ENCODE measurements around the gene SDHA.
A peak's percentile ranks its signal among the peaks of the same experiment; 100 is the strongest.

Gene SDHA

GRCh38 chr5:198516-199196 lies 19.5 kb upstream of the SDHA start:
- no peak for DNase-seq

GRCh38 chr5:199197-199949 lies 18.7 kb upstream of the SDHA start:
- DNase-seq = no peak
- no peak for TF ChIP-seq GATA1 (IDR thresholded peaks at IDR 0.05; ENCODE audit: low read depth, low read length)
- TF ChIP-seq POLR2A (IDR thresholded peaks at IDR 0.05; ENCODE audit: low read length) = no peak

More at GRCh38 chr5:198516-199196, 19.5 kb upstream of the SDHA start:
- TF ChIP-seq POLR2A (IDR thresholded peaks at IDR 0.05; ENCODE audit: low read length) = no peak

GRCh38 chr5:199950-200645 lies 18.0 kb upstream of the SDHA start:
- TF ChIP-seq GATA1 (IDR thresholded peaks at IDR 0.05; ENCODE audit: low read depth, low read length) = no peak
- no peak for TF ChIP-seq POLR2A (IDR thresholded peaks at IDR 0.05; ENCODE audit: low read length)
- no peak for DNase-seq

DNA sequence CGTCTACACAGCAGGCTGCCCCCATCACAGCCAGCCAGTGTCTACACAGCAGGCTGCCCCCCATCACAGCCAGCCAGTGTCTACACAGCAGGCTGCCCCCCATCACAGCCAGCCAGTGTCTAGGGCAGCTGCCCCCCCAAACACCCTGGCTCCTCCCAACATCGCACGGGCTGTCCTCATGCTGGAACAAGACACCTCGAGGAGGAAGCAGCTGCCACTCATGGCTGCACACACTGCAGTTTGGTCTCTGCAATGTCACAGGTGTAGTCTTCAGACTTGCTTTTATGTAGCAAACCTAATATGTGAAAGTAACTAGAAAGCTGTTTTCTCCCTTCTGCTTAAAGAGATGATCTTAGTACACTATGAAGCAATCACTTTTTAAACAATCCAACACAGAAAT lies 17.1 kb upstream of the SDHA start:
- DNase-seq = no peak
- TF ChIP-seq POLR2A (IDR thresholded peaks at IDR 0.05; ENCODE audit: low read length) (no peak), GATA1 (IDR thresholded peaks at IDR 0.05; ENCODE audit: low read depth, low read length) (no peak)

GRCh38 chr5:201672-202071 lies 16.4 kb upstream of the SDHA start:
- DNase-seq = no peak
- TF ChIP-seq GATA1 (IDR thresholded peaks at IDR 0.05; ENCODE audit: low read depth, low read length) (no peak), POLR2A (IDR thresholded peaks at IDR 0.05; ENCODE audit: low read length) (no peak)

DNA sequence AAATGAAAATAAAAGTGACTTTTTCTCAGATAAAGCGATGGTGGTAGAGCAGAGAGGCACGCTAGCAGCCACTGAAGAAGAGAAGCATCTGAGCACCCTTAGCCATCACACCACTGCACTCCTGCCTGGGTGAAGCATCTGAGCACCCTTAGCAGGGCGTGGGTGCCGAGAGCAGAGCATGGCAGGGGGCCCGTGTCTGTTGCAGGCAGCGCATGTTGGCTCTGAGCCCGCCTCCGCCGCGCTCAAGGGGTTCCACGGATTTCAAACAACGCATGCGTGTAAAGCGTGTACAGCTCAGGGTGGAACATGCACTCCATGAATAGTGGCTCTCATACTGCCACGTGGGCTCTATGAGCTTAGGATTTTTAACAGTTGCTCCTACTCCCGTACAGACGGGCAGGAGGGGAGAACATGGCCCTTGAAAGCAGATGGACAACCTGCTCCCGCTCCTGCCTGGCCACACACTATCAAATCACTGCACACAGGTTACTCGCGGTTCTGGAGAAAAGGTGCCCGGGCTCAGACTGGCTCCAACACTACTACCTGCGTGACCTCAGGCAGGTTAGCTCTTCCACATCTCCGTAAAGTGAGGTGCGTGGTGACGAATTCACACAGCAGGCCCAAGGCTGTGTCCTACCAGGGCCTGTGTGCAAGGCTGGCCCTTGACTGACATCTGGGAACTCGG lies 14.7 kb upstream of the SDHA start:
- TF ChIP-seq POLR2A (IDR thresholded peaks at IDR 0.05; ENCODE audit: low read length) = no peak
- no peak for DNase-seq

DNA sequence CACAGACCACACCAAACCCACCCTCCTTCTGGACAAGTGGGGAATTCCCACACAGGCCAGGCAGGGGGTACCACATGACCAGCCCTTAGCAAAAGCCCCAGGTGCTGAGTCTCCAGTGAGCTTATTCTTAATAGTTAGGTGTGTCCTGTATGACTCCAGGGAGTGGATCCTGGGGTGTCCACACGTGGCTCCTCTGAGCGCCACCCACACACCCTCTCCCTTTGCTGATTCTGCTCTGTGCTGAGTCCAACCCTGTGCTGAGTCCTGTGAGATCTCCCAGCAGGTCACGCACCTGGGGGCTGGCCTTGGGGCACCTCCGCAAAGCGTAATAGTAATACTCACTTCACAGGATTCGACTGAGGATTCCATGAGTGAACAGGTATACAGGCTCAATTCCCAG lies 14.1 kb upstream of the SDHA start:
- no peak for DNase-seq
- TF ChIP-seq GATA1 (IDR thresholded peaks at IDR 0.05; ENCODE audit: low read depth, low read length) (no peak), POLR2A (IDR thresholded peaks at IDR 0.05; ENCODE audit: low read length) (no peak)

GRCh38 chr5:204462-204861 lies 13.7 kb upstream of the SDHA start:
- no peak for TF ChIP-seq POLR2A (IDR thresholded peaks at IDR 0.05; ENCODE audit: low read length)
- no peak for TF ChIP-seq GATA1 (IDR thresholded peaks at IDR 0.05; ENCODE audit: low read depth, low read length)

GRCh38 chr5:204966-205670 lies 13.0 kb upstream of the SDHA start:
- TF ChIP-seq POLR2A (IDR thresholded peaks at IDR 0.05; ENCODE audit: low read length) = no peak
- no peak for TF ChIP-seq GATA1 (IDR thresholded peaks at IDR 0.05; ENCODE audit: low read depth, low read length)
- DNase-seq = no peak

More at GRCh38 chr5:204462-204861, 13.7 kb upstream of the SDHA start:
- no peak for DNase-seq

DNA sequence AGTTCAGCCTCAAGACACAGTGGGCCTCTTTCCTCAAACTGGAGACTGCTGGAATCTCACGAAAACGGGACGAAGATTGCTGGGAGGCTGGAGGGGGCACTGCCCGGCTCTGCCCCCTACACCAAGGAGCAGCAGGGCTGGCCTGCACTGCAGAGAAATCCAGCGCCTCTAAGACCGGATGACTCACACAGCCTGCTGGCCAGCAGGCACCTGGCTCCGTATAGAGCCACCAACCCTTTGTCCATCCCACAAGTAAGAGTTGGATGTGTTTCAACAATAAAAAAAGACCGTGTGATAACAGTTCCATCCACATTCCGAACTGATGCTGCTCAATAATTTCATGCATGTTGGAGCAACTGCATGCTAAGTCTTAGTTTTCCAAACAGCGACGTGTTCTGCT lies 11.7 kb upstream of the SDHA start:
- no peak for DNase-seq
- TF ChIP-seq POLR2A (IDR thresholded peaks at IDR 0.05; ENCODE audit: low read length) (no peak), GATA1 (IDR thresholded peaks at IDR 0.05; ENCODE audit: low read depth, low read length) (no peak)

DNA sequence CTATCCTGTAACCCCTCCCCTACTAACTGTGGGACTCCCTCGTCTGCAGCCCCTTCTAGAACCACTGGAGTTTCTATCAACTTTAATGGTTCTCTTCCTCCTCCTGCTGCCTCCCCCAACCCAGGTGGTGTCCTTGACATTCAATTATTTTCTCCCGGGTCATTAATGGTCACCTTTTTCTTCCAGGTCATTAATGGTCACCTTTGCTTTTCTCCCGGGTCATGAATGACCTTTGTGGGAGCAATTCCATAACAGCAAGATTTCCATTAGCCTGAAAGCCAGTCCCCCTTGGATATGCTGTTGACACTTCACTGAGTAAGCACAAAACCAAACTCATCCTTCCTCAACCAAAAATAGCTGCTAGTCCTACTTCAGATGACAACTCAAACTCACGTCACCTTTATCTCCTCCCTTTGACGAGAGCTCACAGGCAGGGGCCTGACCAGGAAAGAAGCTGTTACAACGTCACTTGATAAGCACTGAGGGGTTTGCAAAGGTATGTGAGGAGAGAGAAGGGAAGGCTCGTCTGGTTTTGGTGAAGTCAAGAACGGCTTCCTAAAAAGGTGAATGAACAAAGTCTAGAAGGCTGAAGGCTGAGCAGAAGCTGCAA lies 11.1 kb upstream of the SDHA start:
- TF ChIP-seq POLR2A (IDR thresholded peaks at IDR 0.05; ENCODE audit: low read length) (no peak), GATA1 (IDR thresholded peaks at IDR 0.05; ENCODE audit: low read depth, low read length) (no peak)
- DNase-seq = peak in 1 of 2 experiments; percentile 11

DNA sequence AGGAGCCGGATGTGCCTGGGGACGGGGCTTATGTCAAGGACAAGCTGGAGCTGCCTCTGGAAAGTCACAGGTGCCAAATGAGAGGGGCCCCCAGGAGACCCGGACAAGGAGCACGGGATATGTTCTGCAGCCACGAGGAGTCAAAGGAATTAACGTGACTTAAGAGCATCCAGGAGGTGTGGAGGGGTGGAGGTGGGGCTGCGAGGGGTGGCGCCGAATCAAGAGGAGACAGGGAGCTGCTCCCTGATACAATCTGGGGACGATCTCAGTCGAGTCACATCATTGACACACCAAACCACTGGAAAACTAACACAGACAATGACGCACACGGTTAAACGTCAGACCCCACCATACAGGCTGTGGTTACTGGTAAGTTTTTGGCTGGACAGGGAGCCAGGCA lies 10.5 kb upstream of the SDHA start:
- TF ChIP-seq GATA1 (IDR thresholded peaks at IDR 0.05; ENCODE audit: low read depth, low read length) (no peak), POLR2A (IDR thresholded peaks at IDR 0.05; ENCODE audit: low read length) (no peak)
- no peak for DNase-seq

- DNase-seq = no peak
- no peak for TF ChIP-seq GATA1 (IDR thresholded peaks at IDR 0.05; ENCODE audit: low read depth, low read length)
- no peak for TF ChIP-seq POLR2A (IDR thresholded peaks at IDR 0.05; ENCODE audit: low read length)
Observed at GRCh38 chr5:208449-209114, 9.5 kb upstream of the SDHA start.
